Suprapubic skin (tissue), 3 donors: ENCODE results near the gene VASH2.
"Not testable (repeated sequence)": the region's sequence is repeated elsewhere in the genome, so short reads cannot be mapped to it uniquely, and the experiment has no call there.

Experiments used
- POLR2AphosphoS5 ChIP-seq, 3 donors: sonication (generic); formaldehyde crosslinking; IDR thresholded peaks; one replicate each; pipeline ENCODE4 v1.6.1; 2017; ENCODE audit warnings: antibody characterized with exemption in 3 of 3
- TF ChIP-seq, protein P1 (sequence below), 2 donors: fragments of 200-600 bp in 1 of 2; fragments of 450-650 bp in 1 of 2; sonication (generic) in 1 of 2; IDR thresholded peaks; one replicate each; pipeline ENCODE4 v1.5.1; 2016 to 2019; ENCODE audit warnings: antibody characterized with exemption in 2 of 2, mild to moderate bottlenecking in 1 of 2, moderate library complexity in 1 of 2

DNA sequence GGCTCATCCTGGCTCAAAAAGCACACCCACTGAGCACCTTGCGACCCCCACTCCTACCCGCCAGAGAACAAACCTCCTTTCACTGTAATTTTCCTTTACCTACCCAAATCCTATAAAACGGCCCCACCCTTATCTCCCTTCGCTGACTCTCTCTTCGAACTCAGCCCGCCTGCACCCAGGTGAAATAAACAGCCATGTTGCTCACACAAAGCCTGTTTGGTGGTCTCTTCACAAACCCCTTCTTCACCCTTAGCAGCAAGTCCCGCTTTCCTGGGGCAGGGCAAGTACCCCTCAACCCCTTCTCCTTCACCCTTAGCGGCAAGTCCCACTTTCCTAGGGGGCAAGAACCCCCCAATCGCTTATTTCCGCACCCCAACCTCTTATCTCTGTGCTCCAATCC lies 40.1 kb upstream of the VASH2 start:
- TF ChIP-seq POLR2AphosphoS5 (IDR thresholded peaks at IDR 0.05): not testable (repeated sequence)
- TF ChIP-seq, protein P1, sequence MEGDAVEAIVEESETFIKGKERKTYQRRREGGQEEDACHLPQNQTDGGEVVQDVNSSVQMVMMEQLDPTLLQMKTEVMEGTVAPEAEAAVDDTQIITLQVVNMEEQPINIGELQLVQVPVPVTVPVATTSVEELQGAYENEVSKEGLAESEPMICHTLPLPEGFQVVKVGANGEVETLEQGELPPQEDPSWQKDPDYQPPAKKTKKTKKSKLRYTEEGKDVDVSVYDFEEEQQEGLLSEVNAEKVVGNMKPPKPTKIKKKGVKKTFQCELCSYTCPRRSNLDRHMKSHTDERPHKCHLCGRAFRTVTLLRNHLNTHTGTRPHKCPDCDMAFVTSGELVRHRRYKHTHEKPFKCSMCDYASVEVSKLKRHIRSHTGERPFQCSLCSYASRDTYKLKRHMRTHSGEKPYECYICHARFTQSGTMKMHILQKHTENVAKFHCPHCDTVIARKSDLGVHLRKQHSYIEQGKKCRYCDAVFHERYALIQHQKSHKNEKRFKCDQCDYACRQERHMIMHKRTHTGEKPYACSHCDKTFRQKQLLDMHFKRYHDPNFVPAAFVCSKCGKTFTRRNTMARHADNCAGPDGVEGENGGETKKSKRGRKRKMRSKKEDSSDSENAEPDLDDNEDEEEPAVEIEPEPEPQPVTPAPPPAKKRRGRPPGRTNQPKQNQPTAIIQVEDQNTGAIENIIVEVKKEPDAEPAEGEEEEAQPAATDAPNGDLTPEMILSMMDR (IDR thresholded peaks at IDR 0.05): not testable (repeated sequence)
